Panc1 (cell line): Measurements from ENCODE around the gene PLET1. TPM values are rescaled to one million over a fixed set of nuclear protein-coding genes. Genes with fewer than 3 reads are reported as not detected.

Experiments used
- ATAC-seq: fragments of 200-7000 bp; cut with Tn5 transposase; 2 replicates; pipeline ENCODE4 v1.9.1; 2020; ENCODE audit warnings: mild to moderate bottlenecking, moderate library complexity
- BruUV-seq: library from RNA; stranded (reverse); fragments of 400-500 nt; replicated peaks from 2 replicates; lab custom pipeline; 2021; lab: Mats Ljungman, UMichigan
- CTCF ChIA-PET: fragments of 300-600 bp; sonication (Branson Sonifier 250); formaldehyde crosslinking; loops from one replicate; lab custom pipeline; 2022; ENCODE audit warnings: antibody characterized with exemption; lab: Charles Lee
- POLR2A ChIA-PET: fragments of 300-600 bp; sonication (Branson Sonifier 250); formaldehyde crosslinking; loops from one replicate; lab custom pipeline; 2022; ENCODE audit warnings: antibody characterized with exemption; lab: Charles Lee
- DNase-seq: peaks from one replicate; pipeline ENCODE4 v3.0.0-alpha.2; 2010; ENCODE audit warnings: low read depth, low spot score
- H3K27ac ChIP-seq: 2 replicates; pipeline ENCODE4 v1.5.1; 2011; ENCODE audit warnings: mild to moderate bottlenecking, low read length, inconsistent platforms
- H3K27me3 ChIP-seq: fragments of 200-500 bp; sonication (Bioruptor generic); 2 replicates; pipeline ENCODE4 v1.6.0; 2014; ENCODE audit warnings: low read length, inconsistent platforms; ENCODE audit not compliant: control insufficient read depth, insufficient read depth
- H3K36me3 ChIP-seq: fragments of 200-500 bp; sonication (Bioruptor generic); 2 replicates; pipeline ENCODE4 v1.5.1; 2014; ENCODE audit warnings: inconsistent platforms, mild to moderate bottlenecking, low read length, moderate library complexity; ENCODE audit not compliant: control insufficient read depth, insufficient read depth
- H3K4me1 ChIP-seq: 2 replicates; pipeline ENCODE4 v1.5.1; 2011; ENCODE audit warnings: inconsistent platforms, mild to moderate bottlenecking, low read length, moderate library complexity; ENCODE audit not compliant: control insufficient read depth, insufficient read depth
- H3K4me3 ChIP-seq, 2 experiments: 2 replicates each; pipeline ENCODE4 v1.5.1; 2011 to 2012; ENCODE audit warnings: low read depth in 2 of 2, low read length in 2 of 2, mild to moderate bottlenecking in 2 of 2, inconsistent platforms in 1 of 2, moderate library complexity in 1 of 2
- H3K9me3 ChIP-seq: fragments of 200-500 bp; sonication (Bioruptor generic); 2 replicates; pipeline ENCODE4 v1.5.1; 2014; ENCODE audit warnings: low read depth, mild to moderate bottlenecking, inconsistent platforms, low read length, moderate library complexity; ENCODE audit not compliant: control insufficient read depth, insufficient read depth
- POLR2AphosphoS5 ChIP-seq: IDR thresholded peaks from 2 replicates; pipeline ENCODE4 v1.6.1; 2012; ENCODE audit warnings: mild to moderate bottlenecking, low read depth, low read length, moderate library complexity
- SIN3A ChIP-seq: IDR thresholded peaks from 2 replicates; pipeline ENCODE4 v1.6.1; 2012; ENCODE audit warnings: low read depth, mild to moderate bottlenecking, low read length, moderate library complexity, borderline replicate concordance; ENCODE audit not compliant: insufficient read depth
- TCF7L2 ChIP-seq: IDR thresholded peaks from 2 replicates; pipeline ENCODE4 v1.6.1; 2011; ENCODE audit warnings: mild to moderate bottlenecking, low read depth, low read length, inconsistent platforms
- in situ Hi-C: cut with HindIII; loops from 2 replicates; pipeline ENCODE4 v1.10.0; 2016; ENCODE audit warnings: low sequenced_read_pairs, low pct_unique_long_range_greater_than_20kb
- intact Hi-C: fragments of 100-400 bp; cut with micrococcal nuclease; formaldehyde crosslinking; loops from one replicate; pipeline ENCODE4 v1.10.0; 2022; ENCODE audit not compliant: unreplicated experiment
- total RNA-seq: library from RNA; stranded (reverse); gene quantifications from one replicate; pipeline ENCODE4 v1.2.1, GENCODE V29; 2021; ENCODE audit not compliant: unreplicated experiment
- TF ChIP-seq, protein P1 (sequence below): fragments of 450-650 bp; IDR thresholded peaks from 2 replicates; pipeline ENCODE4 v1.5.1; 2017; ENCODE audit warnings: mild to moderate bottlenecking
- TF ChIP-seq, protein P2 (sequence below), 2 experiments: IDR thresholded peaks; 2 replicates each; pipeline ENCODE4 v1.6.1; 2011 to 2012; ENCODE audit warnings: low read depth in 2 of 2, control low read depth in 1 of 2, low read length in 1 of 2, mild to moderate bottlenecking in 1 of 2, moderate library complexity in 1 of 2; ENCODE audit not compliant: insufficient read depth in 1 of 2

PLET1 gene
- total RNA-seq, 1 experiment from 2014 or later = not detected

DNA sequence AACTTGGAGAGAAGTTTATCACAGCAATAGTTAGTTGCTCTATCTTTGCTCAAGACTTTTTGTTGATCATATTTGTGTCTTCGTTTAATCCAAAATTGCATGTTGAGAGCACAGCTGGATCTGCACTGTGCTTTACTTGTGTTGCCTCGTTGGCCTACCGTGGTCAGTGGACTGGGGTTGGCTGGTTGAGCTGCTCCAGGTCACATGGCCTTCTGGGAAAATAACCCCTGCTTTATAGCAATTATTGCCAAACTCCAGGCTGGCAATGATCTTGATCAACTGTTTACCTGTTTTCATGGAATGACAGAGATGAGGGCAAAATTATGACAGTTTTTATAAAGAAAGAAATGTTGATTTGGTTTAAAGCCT lies 5.7 kb upstream of the PLET1 start:
- ChIA-PET POLR2A (no interaction called here), CTCF (interaction anchor here (0.6 kb wide), 1 partner anchor 10 kb away, joined by 3 read pairs; no protein-coding TSS in a partner anchor)
- ATAC-seq (no peak), DNase-seq (no peak)
- H3K9me3 ChIP-seq = no peaks in the 10 kb centered on the region
- no peaks in the 10 kb centered on the region for H3K36me3 ChIP-seq
- no TSS peak for BruUV-seq
- TF ChIP-seq, protein P1, sequence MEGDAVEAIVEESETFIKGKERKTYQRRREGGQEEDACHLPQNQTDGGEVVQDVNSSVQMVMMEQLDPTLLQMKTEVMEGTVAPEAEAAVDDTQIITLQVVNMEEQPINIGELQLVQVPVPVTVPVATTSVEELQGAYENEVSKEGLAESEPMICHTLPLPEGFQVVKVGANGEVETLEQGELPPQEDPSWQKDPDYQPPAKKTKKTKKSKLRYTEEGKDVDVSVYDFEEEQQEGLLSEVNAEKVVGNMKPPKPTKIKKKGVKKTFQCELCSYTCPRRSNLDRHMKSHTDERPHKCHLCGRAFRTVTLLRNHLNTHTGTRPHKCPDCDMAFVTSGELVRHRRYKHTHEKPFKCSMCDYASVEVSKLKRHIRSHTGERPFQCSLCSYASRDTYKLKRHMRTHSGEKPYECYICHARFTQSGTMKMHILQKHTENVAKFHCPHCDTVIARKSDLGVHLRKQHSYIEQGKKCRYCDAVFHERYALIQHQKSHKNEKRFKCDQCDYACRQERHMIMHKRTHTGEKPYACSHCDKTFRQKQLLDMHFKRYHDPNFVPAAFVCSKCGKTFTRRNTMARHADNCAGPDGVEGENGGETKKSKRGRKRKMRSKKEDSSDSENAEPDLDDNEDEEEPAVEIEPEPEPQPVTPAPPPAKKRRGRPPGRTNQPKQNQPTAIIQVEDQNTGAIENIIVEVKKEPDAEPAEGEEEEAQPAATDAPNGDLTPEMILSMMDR = no peak
- TF ChIP-seq, protein P2, sequence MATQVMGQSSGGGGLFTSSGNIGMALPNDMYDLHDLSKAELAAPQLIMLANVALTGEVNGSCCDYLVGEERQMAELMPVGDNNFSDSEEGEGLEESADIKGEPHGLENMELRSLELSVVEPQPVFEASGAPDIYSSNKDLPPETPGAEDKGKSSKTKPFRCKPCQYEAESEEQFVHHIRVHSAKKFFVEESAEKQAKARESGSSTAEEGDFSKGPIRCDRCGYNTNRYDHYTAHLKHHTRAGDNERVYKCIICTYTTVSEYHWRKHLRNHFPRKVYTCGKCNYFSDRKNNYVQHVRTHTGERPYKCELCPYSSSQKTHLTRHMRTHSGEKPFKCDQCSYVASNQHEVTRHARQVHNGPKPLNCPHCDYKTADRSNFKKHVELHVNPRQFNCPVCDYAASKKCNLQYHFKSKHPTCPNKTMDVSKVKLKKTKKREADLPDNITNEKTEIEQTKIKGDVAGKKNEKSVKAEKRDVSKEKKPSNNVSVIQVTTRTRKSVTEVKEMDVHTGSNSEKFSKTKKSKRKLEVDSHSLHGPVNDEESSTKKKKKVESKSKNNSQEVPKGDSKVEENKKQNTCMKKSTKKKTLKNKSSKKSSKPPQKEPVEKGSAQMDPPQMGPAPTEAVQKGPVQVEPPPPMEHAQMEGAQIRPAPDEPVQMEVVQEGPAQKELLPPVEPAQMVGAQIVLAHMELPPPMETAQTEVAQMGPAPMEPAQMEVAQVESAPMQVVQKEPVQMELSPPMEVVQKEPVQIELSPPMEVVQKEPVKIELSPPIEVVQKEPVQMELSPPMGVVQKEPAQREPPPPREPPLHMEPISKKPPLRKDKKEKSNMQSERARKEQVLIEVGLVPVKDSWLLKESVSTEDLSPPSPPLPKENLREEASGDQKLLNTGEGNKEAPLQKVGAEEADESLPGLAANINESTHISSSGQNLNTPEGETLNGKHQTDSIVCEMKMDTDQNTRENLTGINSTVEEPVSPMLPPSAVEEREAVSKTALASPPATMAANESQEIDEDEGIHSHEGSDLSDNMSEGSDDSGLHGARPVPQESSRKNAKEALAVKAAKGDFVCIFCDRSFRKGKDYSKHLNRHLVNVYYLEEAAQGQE (IDR thresholded peaks at IDR 0.05; ENCODE audit: insufficient read depth in 1 of 2, low read depth in 2 of 2, low read length in 1 of 2) = no peak
- TF ChIP-seq SIN3A (no peak), POLR2AphosphoS5 (no peak), TCF7L2 (no peak)
- H3K4me1 ChIP-seq = no peaks in the 10 kb centered on the region
- in situ Hi-C loops (no loop called here), intact Hi-C loops (no loop called here)
- no peak overlapping the region for H3K27ac ChIP-seq
- no peaks in the 10 kb centered on the region for H3K27me3 ChIP-seq
- no peak overlapping the region for H3K4me3 ChIP-seq

DNA sequence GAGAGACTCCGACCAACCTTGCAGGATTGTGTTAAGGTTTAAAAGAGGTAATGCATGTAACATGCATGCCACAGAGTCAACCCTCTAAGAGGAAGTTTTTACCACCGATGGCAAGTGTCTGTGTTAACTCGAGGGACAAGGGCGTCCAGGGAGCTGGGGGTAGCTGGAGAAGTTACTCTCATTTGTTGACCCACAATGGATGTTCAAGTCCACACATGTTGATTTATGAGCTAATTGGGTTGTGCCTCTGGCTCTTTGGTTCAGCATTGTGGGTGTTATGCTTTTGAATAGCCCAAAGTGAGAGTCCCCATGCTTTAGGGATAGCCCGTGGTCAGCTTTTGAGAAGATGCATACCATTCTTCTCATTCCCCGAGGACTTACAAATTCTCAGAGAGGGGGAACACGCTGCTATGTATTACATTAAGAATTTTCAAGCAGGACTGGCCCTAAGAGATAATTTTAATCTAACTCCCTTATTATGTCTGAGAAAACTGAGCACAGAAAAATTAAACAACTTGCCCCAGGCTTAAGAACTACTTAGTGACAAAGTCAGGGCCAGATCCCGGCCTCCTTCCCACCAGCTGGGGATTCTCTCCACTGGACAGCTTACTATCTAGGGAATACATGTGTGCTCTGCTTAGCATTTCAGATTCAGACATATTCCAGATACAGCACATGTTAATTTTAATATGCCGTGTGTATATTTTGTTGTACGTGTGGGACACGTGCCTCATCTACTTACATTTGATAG lies 5.2 kb upstream of the PLET1 start:
- BruUV-seq = no TSS peak
- ATAC-seq = no peak

More for the DNA sequence above, 5.2 kb upstream of the PLET1 start:
- POLR2A ChIA-PET = interaction anchor here (0.6 kb wide), 1 partner anchor 10 kb away, joined by 3 read pairs; no protein-coding TSS in a partner anchor
- H3K4me1 ChIP-seq = no peaks in the 10 kb centered on the region
- no peaks in the 10 kb centered on the region for H3K27me3 ChIP-seq
- no peaks in the 10 kb centered on the region for H3K9me3 ChIP-seq
- in situ Hi-C loops = no loop called here
- H3K4me3 ChIP-seq = no peak overlapping the region
- DNase-seq = no peak
- intact Hi-C loops = no loop called here
- no peak overlapping the region for H3K27ac ChIP-seq
- H3K36me3 ChIP-seq = no peaks in the 10 kb centered on the region
- TF ChIP-seq, protein P2 (IDR thresholded peaks at IDR 0.05; ENCODE audit: insufficient read depth in 1 of 2, low read depth in 2 of 2, low read length in 1 of 2) = no peak
- TF ChIP-seq, protein P1 = no peak
- TF ChIP-seq SIN3A (no peak), TCF7L2 (no peak), POLR2AphosphoS5 (no peak)
- CTCF ChIA-PET = no interaction called here
